ENCODE results near the gene LDB2.

Gene LDB2

DNA sequence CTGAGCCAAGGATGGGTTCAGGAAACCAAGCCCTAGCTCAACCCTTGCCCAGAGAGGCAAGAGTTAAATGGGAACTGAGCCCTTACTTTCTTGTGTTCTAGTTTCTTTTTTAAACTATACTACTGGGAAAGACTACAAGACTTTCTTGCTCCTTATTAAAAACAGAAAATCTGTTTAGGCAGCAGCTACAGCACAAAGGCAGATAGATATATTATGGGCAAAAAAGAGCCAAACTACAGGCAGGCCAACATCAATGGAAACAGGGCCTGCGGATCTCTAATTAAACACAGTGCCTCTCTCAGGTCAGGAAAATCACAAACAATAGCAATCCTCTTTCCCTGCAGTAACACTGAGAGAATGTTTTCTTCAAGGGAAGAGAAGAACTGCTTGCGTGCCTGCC, 226.0 kb downstream of the LDB2 start:
- Histone ChIP-seq H3K36me3 (ENCODE audit: insufficient read depth, insufficient read length, low read length) (peaks cover 2% of the 10 kb centered on the region), H3K9ac (ENCODE audit: insufficient read length, low read depth) (no peak overlapping the region), H3K27me3 (ENCODE audit: insufficient read depth, insufficient read length) (no peaks in the 10 kb centered on the region), H3K4me3 (ENCODE audit: insufficient read length, low read depth) (no peak overlapping the region), H3K4me1 (ENCODE audit: insufficient read depth, insufficient read length) (no peaks in the 10 kb centered on the region), H3K9me3 (ENCODE audit: insufficient read depth, low read length) (no peaks in the 10 kb centered on the region)
- no peak for TF ChIP-seq ZNF274 (IDR thresholded peaks at IDR 0.05; ENCODE audit: low read depth, low read length)
- TF ChIP-seq YY1 (IDR thresholded peaks at IDR 0.05; ENCODE audit: insufficient read depth, insufficient read length) = no peak
- no peak for TF ChIP-seq SUZ12 (IDR thresholded peaks at IDR 0.05; ENCODE audit: extremely low read depth, insufficient read depth, insufficient read length)
- no peak for DNase-seq (ENCODE audit: low read depth, low spot score)

DNA sequence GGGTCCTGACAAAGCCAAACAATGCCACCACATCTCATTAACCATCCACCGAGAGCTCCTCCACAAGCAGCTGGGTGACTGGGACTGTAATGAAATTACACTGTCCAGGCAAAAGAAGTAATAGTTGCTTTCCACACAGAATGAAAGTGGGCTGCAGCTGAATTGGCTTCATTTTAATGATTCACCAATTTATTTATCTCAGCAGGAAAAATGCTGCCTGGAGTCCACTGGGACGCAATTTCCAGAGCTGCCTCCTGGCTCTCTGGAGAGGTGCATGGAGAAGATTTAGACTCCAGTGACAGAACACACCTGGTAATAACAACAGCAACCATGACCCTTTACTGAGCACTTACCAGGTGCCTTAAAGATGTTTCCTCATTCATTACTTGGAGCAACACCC, 226.7 kb downstream of the LDB2 start:
- no peaks in the 10 kb centered on the region for H3K9me3 ChIP-seq (ENCODE audit: insufficient read depth, low read length)
- H3K9ac ChIP-seq (ENCODE audit: insufficient read length, low read depth) = no peak overlapping the region
- H3K36me3 ChIP-seq (ENCODE audit: insufficient read depth, insufficient read length, low read length) = peaks cover 2% of the 10 kb centered on the region
- no peaks in the 10 kb centered on the region for H3K4me1 ChIP-seq (ENCODE audit: insufficient read depth, insufficient read length)
- H3K27me3 ChIP-seq (ENCODE audit: insufficient read depth, insufficient read length) = no peaks in the 10 kb centered on the region
- no peak for DNase-seq (ENCODE audit: low read depth, low spot score)
- H3K4me3 ChIP-seq (ENCODE audit: insufficient read length, low read depth) = no peak overlapping the region
- TF ChIP-seq SUZ12 (IDR thresholded peaks at IDR 0.05; ENCODE audit: extremely low read depth, insufficient read depth, insufficient read length) = no peak
- no peak for TF ChIP-seq ZNF274 (IDR thresholded peaks at IDR 0.05; ENCODE audit: low read depth, low read length)
- TF ChIP-seq YY1 (IDR thresholded peaks at IDR 0.05; ENCODE audit: insufficient read depth, insufficient read length) = no peak

DNA sequence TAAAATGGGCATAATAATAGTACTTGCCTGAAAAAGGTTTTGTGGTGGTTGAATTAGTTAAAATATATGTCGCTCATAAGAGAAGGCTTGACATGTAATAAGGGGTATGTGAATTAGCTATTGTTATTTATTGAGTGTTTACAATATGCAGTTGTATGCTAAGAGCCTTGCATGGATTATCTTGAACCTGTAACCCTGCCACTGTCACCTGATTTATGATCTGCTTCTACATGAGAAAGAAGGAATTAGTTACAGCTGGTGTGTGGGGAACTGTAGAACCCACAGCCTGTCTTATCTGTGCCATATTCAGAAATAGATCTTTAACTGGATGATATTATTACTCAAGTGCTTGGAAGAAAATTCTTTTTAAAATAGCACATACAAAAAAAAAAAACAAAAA, 227.7 kb downstream of the LDB2 start:
- peaks cover 2% of the 10 kb centered on the region for H3K36me3 ChIP-seq (ENCODE audit: insufficient read depth, insufficient read length, low read length)
- H3K4me1 ChIP-seq (ENCODE audit: insufficient read depth, insufficient read length) = no peaks in the 10 kb centered on the region
- DNase-seq (ENCODE audit: low read depth, low spot score) = no peak
- no peak overlapping the region for H3K4me3 ChIP-seq (ENCODE audit: insufficient read length, low read depth)
- TF ChIP-seq ZNF274 (IDR thresholded peaks at IDR 0.05; ENCODE audit: low read depth, low read length) = no peak
- no peak for TF ChIP-seq YY1 (IDR thresholded peaks at IDR 0.05; ENCODE audit: insufficient read depth, insufficient read length)
- no peak for TF ChIP-seq SUZ12 (IDR thresholded peaks at IDR 0.05; ENCODE audit: extremely low read depth, insufficient read depth, insufficient read length)
- no peaks in the 10 kb centered on the region for H3K27me3 ChIP-seq (ENCODE audit: insufficient read depth, insufficient read length)
- H3K9ac ChIP-seq (ENCODE audit: insufficient read length, low read depth) = no peak overlapping the region
- no peaks in the 10 kb centered on the region for H3K9me3 ChIP-seq (ENCODE audit: insufficient read depth, low read length)

DNA sequence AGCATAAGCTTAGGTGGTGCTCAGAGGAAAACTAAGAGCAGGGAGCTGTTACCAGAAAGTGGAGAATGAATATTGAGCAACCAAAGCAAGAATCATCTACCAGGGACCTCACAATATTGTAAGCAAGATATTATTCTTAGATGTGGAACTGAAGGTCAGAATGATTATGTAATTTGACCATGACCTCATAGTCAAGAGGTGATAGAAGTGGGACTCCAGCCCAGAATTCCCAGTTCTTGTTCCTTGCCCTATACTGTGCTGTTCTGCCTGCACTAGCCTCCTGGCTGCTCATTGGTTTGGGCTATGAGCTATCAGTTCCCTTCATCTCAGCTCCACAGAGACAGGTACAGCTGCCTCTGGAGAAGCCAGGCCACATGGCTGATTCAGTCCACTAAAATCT, 229.4 kb downstream of the LDB2 start:
- Histone ChIP-seq H3K27me3 (ENCODE audit: insufficient read depth, insufficient read length) (no peaks in the 10 kb centered on the region), H3K4me1 (ENCODE audit: insufficient read depth, insufficient read length) (no peaks in the 10 kb centered on the region), H3K4me3 (ENCODE audit: insufficient read length, low read depth) (no peak overlapping the region), H3K36me3 (ENCODE audit: insufficient read depth, insufficient read length, low read length) (peaks cover 2% of the 10 kb centered on the region), H3K9me3 (ENCODE audit: insufficient read depth, low read length) (0 out of 2 replicates have a peak, but pooled peaks cover 3% of the 10 kb centered on the region), H3K9ac (ENCODE audit: insufficient read length, low read depth) (no peak overlapping the region)
- TF ChIP-seq YY1 (IDR thresholded peaks at IDR 0.05; ENCODE audit: insufficient read depth, insufficient read length) (no peak), ZNF274 (IDR thresholded peaks at IDR 0.05; ENCODE audit: low read depth, low read length) (no peak), SUZ12 (IDR thresholded peaks at IDR 0.05; ENCODE audit: extremely low read depth, insufficient read depth, insufficient read length) (no peak)
- no peak for DNase-seq (ENCODE audit: low read depth, low spot score)

DNA sequence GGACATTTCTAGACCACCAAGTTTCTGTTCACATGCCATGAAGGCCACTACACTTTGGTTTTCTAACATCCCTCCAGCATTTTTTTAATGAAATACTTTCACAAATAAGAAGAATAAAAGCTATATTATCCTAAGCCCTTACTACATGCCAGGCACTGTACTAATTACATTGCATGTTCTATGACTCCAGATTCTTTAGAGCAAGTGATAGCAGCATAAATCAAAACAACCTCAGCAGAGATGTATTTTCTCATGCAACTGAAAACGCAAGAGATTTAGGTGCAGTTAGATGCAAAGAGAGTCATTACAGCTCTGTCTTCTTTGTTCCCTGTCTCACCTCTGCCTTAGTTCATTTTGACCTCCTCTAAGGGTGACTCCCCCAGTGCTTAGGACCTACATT, 230.0 kb downstream of the LDB2 start:
- no peaks in the 10 kb centered on the region for H3K27me3 ChIP-seq (ENCODE audit: insufficient read depth, insufficient read length)
- H3K9me3 ChIP-seq (ENCODE audit: insufficient read depth, low read length) = 0 out of 2 replicates have a peak, but pooled peaks cover 6% of the 10 kb centered on the region
- H3K36me3 ChIP-seq (ENCODE audit: insufficient read depth, insufficient read length, low read length) = peaks cover 2% of the 10 kb centered on the region
- H3K4me1 ChIP-seq (ENCODE audit: insufficient read depth, insufficient read length) = no peaks in the 10 kb centered on the region
- DNase-seq (ENCODE audit: low read depth, low spot score) = no peak
- TF ChIP-seq ZNF274 (IDR thresholded peaks at IDR 0.05; ENCODE audit: low read depth, low read length) (no peak), YY1 (IDR thresholded peaks at IDR 0.05; ENCODE audit: insufficient read depth, insufficient read length) (no peak), SUZ12 (IDR thresholded peaks at IDR 0.05; ENCODE audit: extremely low read depth, insufficient read depth, insufficient read length) (no peak)
- no peak overlapping the region for H3K4me3 ChIP-seq (ENCODE audit: insufficient read length, low read depth)
- no peak overlapping the region for H3K9ac ChIP-seq (ENCODE audit: insufficient read length, low read depth)

DNA sequence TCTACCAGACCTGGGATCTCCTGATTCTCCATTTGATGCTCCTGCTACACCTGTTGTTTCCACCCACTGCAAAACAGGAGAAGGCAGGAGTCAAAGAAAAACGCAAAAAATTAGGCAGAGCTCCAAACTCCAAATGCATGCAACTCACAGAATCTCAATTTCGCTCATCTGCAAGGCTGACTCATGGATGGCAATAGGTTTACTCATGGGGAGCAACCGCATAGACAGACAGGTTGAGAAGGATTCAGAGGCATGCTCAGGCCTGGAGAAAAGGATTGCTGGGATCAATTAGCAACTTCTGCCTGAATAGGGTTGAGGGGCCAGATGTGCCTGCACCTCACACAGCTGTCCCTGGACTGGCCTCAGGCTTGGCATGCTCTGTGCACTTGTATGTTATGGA, 231.0 kb downstream of the LDB2 start:
- peaks cover 2% of the 10 kb centered on the region for H3K36me3 ChIP-seq (ENCODE audit: insufficient read depth, insufficient read length, low read length)
- no peaks in the 10 kb centered on the region for H3K27me3 ChIP-seq (ENCODE audit: insufficient read depth, insufficient read length)
- TF ChIP-seq SUZ12 (IDR thresholded peaks at IDR 0.05; ENCODE audit: extremely low read depth, insufficient read depth, insufficient read length) = no peak
- TF ChIP-seq YY1 (IDR thresholded peaks at IDR 0.05; ENCODE audit: insufficient read depth, insufficient read length) = no peak
- H3K9ac ChIP-seq (ENCODE audit: insufficient read length, low read depth) = no peak overlapping the region
- H3K4me1 ChIP-seq (ENCODE audit: insufficient read depth, insufficient read length) = no peaks in the 10 kb centered on the region
- 0 out of 2 replicates have a peak, but pooled peaks cover 15% of the 10 kb centered on the region for H3K9me3 ChIP-seq (ENCODE audit: insufficient read depth, low read length)
- no peak for DNase-seq (ENCODE audit: low read depth, low spot score)
- H3K4me3 ChIP-seq (ENCODE audit: insufficient read length, low read depth) = no peak overlapping the region

DNA sequence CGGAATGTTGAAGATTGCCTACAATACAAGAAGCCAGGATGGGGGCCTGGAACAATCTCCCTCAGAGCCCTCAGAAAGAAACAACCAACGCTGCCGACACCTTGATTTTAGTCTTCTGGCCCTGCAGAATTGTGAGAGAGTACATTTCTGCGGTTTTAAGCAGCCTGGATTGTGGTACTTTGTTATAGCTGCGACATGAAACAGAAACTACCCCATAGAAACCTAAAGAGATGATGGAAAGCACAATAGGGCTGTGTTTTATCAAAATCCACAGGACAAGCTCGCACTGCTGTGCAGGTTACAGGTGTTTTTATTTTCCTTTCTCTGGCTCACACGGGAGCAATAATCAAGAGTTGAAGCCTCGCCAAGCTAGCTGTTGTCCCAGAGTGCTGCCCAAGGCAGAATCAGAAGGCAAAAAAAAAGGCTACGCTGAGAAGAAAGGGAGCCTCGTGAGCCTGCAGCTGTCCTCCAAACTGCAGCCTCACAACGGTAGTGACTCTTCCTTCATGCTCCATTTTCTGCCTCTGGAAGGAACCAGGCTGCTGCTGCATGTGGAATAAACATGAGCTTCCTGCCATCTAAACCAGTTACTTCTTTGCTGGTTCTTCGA, 232.4 kb downstream of the LDB2 start:
- no peak overlapping the region for H3K4me3 ChIP-seq (ENCODE audit: insufficient read length, low read depth)
- TF ChIP-seq SUZ12 (IDR thresholded peaks at IDR 0.05; ENCODE audit: extremely low read depth, insufficient read depth, insufficient read length) (no peak), ZNF274 (IDR thresholded peaks at IDR 0.05; ENCODE audit: low read depth, low read length) (no peak), YY1 (IDR thresholded peaks at IDR 0.05; ENCODE audit: insufficient read depth, insufficient read length) (no peak)
- DNase-seq (ENCODE audit: low read depth, low spot score) = no peak
- no peaks in the 10 kb centered on the region for H3K36me3 ChIP-seq (ENCODE audit: insufficient read depth, insufficient read length, low read length)
- H3K4me1 ChIP-seq (ENCODE audit: insufficient read depth, insufficient read length) = no peaks in the 10 kb centered on the region
- no peaks in the 10 kb centered on the region for H3K27me3 ChIP-seq (ENCODE audit: insufficient read depth, insufficient read length)
- H3K9ac ChIP-seq (ENCODE audit: insufficient read length, low read depth) = no peak overlapping the region
- H3K9me3 ChIP-seq (ENCODE audit: insufficient read depth, low read length) = 0 out of 2 replicates have a peak, but pooled peaks cover 15% of the 10 kb centered on the region

Measured in NT2/D1 (cell line).